Transverse colon (tissue), 4 donors: ENCODE data around the gene AQR.

Experiments used
- POLR2A ChIP-seq: fragments of 450-650 bp; IDR thresholded peaks from one replicate; pipeline ENCODE4 v1.6.1; 2016; ENCODE audit warnings: antibody characterized with exemption, mild to moderate bottlenecking, moderate library complexity
- POLR2AphosphoS5 ChIP-seq, 3 donors: sonication (generic); formaldehyde crosslinking; IDR thresholded peaks; one replicate each; pipeline ENCODE4 v1.6.1; 2016; ENCODE audit warnings: antibody characterized with exemption in 3 of 3
- TF ChIP-seq, protein P1 (sequence below), 5 experiments: fragments of 200-600 bp in 3 of 5; fragments of 450-650 bp in 2 of 5; sonication (generic) in 3 of 5; IDR thresholded peaks; 1 replicate in 2 of 5; 2 replicates in 3 of 5; pipeline ENCODE4 v1.5.1; 2016 to 2017; ENCODE audit warnings: antibody characterized with exemption in 5 of 5, inconsistent platforms in 3 of 5, mild to moderate bottlenecking in 2 of 5, moderate library complexity in 1 of 5

- TF ChIP-seq, protein P1, sequence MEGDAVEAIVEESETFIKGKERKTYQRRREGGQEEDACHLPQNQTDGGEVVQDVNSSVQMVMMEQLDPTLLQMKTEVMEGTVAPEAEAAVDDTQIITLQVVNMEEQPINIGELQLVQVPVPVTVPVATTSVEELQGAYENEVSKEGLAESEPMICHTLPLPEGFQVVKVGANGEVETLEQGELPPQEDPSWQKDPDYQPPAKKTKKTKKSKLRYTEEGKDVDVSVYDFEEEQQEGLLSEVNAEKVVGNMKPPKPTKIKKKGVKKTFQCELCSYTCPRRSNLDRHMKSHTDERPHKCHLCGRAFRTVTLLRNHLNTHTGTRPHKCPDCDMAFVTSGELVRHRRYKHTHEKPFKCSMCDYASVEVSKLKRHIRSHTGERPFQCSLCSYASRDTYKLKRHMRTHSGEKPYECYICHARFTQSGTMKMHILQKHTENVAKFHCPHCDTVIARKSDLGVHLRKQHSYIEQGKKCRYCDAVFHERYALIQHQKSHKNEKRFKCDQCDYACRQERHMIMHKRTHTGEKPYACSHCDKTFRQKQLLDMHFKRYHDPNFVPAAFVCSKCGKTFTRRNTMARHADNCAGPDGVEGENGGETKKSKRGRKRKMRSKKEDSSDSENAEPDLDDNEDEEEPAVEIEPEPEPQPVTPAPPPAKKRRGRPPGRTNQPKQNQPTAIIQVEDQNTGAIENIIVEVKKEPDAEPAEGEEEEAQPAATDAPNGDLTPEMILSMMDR (IDR thresholded peaks at IDR 0.05): no peak
- TF ChIP-seq POLR2A (no peak), POLR2AphosphoS5 (IDR thresholded peaks at IDR 0.05) (no peak)
Measured at GRCh38 chr15:34952481-34952880, 17.1 kb downstream of the AQR start.
